Mesenchymal stem cell (in vitro differentiated cells and primary cell): Measurements from ENCODE around the gene HERC4.

Experiments
- DNase-seq: peaks from one replicate; pipeline ENCODE4 v3.0.0-alpha.2; 2013
- H2AFZ ChIP-seq: one replicate; pipeline ENCODE4 v1.6.1; 2013; ENCODE audit warnings: low read depth, mild to moderate bottlenecking, control low read depth, inconsistent platforms, low read length, moderate library complexity
- H2AK5ac ChIP-seq: 2 replicates; pipeline ENCODE4 v1.6.1; 2013; ENCODE audit warnings: low read length, moderate library complexity, mild to moderate bottlenecking, inconsistent platforms; ENCODE audit not compliant: severe bottlenecking
- H2BK120ac ChIP-seq: one replicate; pipeline ENCODE4 v1.6.1; 2013; ENCODE audit warnings: low read depth, mild to moderate bottlenecking, inconsistent platforms, low read length, moderate library complexity
- H2BK12ac ChIP-seq, 2 experiments: one replicate each; pipeline ENCODE4 v1.6.1; 2013; ENCODE audit warnings: inconsistent platforms in 2 of 2, low read length in 2 of 2, mild to moderate bottlenecking in 2 of 2, moderate library complexity in 2 of 2, control low read depth in 1 of 2
- H2BK15ac ChIP-seq: one replicate; pipeline ENCODE4 v1.6.1; 2013; ENCODE audit warnings: mild to moderate bottlenecking, low read depth, inconsistent platforms; ENCODE audit not compliant: poor library complexity, severe bottlenecking
- H2BK5ac ChIP-seq: 2 replicates; pipeline ENCODE4 v1.6.1; 2013; ENCODE audit warnings: low read depth, mild to moderate bottlenecking, low read length, control low read depth, inconsistent platforms; ENCODE audit not compliant: poor library complexity, severe bottlenecking
- H3K14ac ChIP-seq, 2 experiments: one replicate each; pipeline ENCODE4 v1.6.1; 2013; ENCODE audit warnings: inconsistent platforms in 2 of 2, low read length in 2 of 2, control low read depth in 1 of 2, mild to moderate bottlenecking in 1 of 2, moderate library complexity in 1 of 2
- H3K18ac ChIP-seq, 2 experiments: one replicate each; pipeline ENCODE4 v1.6.1; 2013; ENCODE audit warnings: inconsistent platforms in 2 of 2, low read length in 2 of 2, control low read depth in 1 of 2, low read depth in 1 of 2, mild to moderate bottlenecking in 1 of 2
- H3K23ac ChIP-seq, 2 experiments: one replicate each; pipeline ENCODE4 v1.6.1; 2013; ENCODE audit warnings: inconsistent platforms in 2 of 2, low read length in 2 of 2, mild to moderate bottlenecking in 2 of 2, moderate library complexity in 2 of 2, control low read depth in 1 of 2
- H3K27ac ChIP-seq: 2 replicates; pipeline ENCODE4 v1.5.1; 2013; ENCODE audit warnings: mild to moderate bottlenecking, moderate library complexity, low read length, control low read depth, inconsistent platforms; ENCODE audit not compliant: poor library complexity, severe bottlenecking
- H3K27me3 ChIP-seq, 2 experiments: 2 replicates each; pipeline versions ENCODE4 v1.6.1 to v1.7.0; 2013; ENCODE audit warnings: low read length in 2 of 2, mild to moderate bottlenecking in 2 of 2, moderate library complexity in 2 of 2, control low read depth in 1 of 2, inconsistent platforms in 1 of 2; ENCODE audit not compliant: control insufficient read depth in 1 of 2, insufficient read depth in 1 of 2
- H3K36me3 ChIP-seq, 2 experiments: 2 replicates each; pipeline versions ENCODE4 v1.6.1 to v1.7.0; 2013; ENCODE audit warnings: low read length in 2 of 2, control low read depth in 1 of 2, inconsistent platforms in 1 of 2, low read depth in 1 of 2, mild to moderate bottlenecking in 1 of 2; ENCODE audit not compliant: insufficient read depth in 2 of 2, control insufficient read depth in 1 of 2
- H3K4ac ChIP-seq, 2 experiments: one replicate each; pipeline ENCODE4 v1.6.1; 2013; ENCODE audit warnings: inconsistent platforms in 2 of 2, low read length in 2 of 2, mild to moderate bottlenecking in 2 of 2, moderate library complexity in 2 of 2, control low read depth in 1 of 2, low read depth in 1 of 2
- H3K4me1 ChIP-seq: 2 replicates; pipeline ENCODE4 v1.6.1; 2013; ENCODE audit warnings: low read depth, low read length, control low read depth; ENCODE audit not compliant: control insufficient read depth, insufficient read depth
- H3K4me2 ChIP-seq: 2 replicates; pipeline ENCODE4 v1.6.1; 2013; ENCODE audit warnings: low read length, mild to moderate bottlenecking, inconsistent platforms; ENCODE audit not compliant: poor library complexity, severe bottlenecking
- H3K4me3 ChIP-seq, 2 experiments: 2 replicates each; pipeline versions ENCODE4 v1.5.1 to v1.7.0; 2013; ENCODE audit warnings: low read length in 2 of 2, mild to moderate bottlenecking in 2 of 2, control low read depth in 1 of 2, low read depth in 1 of 2; ENCODE audit not compliant: insufficient read depth in 1 of 2
- H3K79me1 ChIP-seq: replicated peaks from 2 replicates; pipeline ENCODE4 v1.6.1; 2013; ENCODE audit warnings: mild to moderate bottlenecking, control low read depth, low read length, inconsistent platforms; ENCODE audit not compliant: poor library complexity, severe bottlenecking
- H3K9ac ChIP-seq: 2 replicates; pipeline ENCODE4 v1.7.0; 2013; ENCODE audit warnings: mild to moderate bottlenecking, low read length, moderate library complexity
- H3K9me3 ChIP-seq: 2 replicates; pipeline ENCODE4 v1.7.0; 2013; ENCODE audit warnings: mild to moderate bottlenecking, low read length; ENCODE audit not compliant: control insufficient read depth
- H4K8ac ChIP-seq: one replicate; pipeline ENCODE4 v1.6.1; 2013; ENCODE audit warnings: inconsistent platforms, mild to moderate bottlenecking, low read length, moderate library complexity
- H4K91ac ChIP-seq: one replicate; pipeline ENCODE4 v1.6.1; 2013; ENCODE audit warnings: mild to moderate bottlenecking, low read length, inconsistent platforms
- WGBS: methylation state at CpG from one replicate; pipeline ENCODE4 v1.1.7; 2013; ENCODE audit warnings: mixed read lengths; 5-methylcytosine and 5-hydroxymethylcytosine counted together

HERC4 gene

GRCh38 chr10:68074031-68074774, 880 bp downstream of the HERC4 start:
- Histone ChIP-seq H3K9me3 (no peaks in the 10 kb centered on the region), H3K27ac (peak overlapping the region; percentile 99), H3K14ac (peak overlapping the region; percentile 19 to 84), H3K9ac (peak overlapping the region; percentile 98), H3K4me1 (no peaks in the 10 kb centered on the region), H3K79me1 (no peaks in the 10 kb centered on the region), H2AK5ac (peak overlapping the region; percentile 41), H3K4ac (peak overlapping the region; percentile 62 to 94), H2BK15ac (peak overlapping the region; percentile 38), H2BK12ac (peak overlapping the region in 1 of 2 experiments; percentile 12), H3K18ac (peak overlapping the region; percentile 89 to 98), H2BK120ac (peak overlapping the region; percentile 12), H3K27me3 (no peaks in the 10 kb centered on the region), H4K8ac (peak overlapping the region; percentile 64), H2BK5ac (peak overlapping the region; percentile 83), H4K91ac (peak overlapping the region; percentile 71), H3K23ac (peak overlapping the region in 1 of 2 experiments; percentile 20), H3K4me2 (peak overlapping the region; percentile 60), H3K36me3 (peaks cover 0 to 23% of the 10 kb centered on the region in 2 experiments), H3K4me3 (peak overlapping the region; percentile 77 to 88), H2AFZ (peak overlapping the region; percentile 43)
- peak; percentile 56 for DNase-seq
- 1% methylated on average over 27 of the region's 27 CpGs for WGBS

DNA sequence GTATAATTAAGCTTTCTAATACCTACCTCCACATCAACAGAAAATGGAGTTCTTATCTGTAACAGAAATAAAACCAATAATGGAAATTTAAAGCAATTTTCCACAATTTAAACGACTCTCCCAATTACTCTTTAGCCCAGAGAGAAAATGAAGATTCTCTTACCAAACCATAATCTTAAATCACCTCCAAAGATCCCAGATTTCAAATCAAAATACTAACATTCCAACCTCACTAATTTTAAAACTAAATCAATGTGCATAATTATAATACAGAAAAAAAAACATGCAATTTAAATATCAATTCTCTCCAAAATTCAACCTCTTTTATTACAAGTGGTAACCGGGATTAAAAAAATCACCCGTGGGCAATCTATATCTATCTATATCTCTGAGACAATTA, 1.5 kb downstream of the HERC4 start:
- Histone ChIP-seq H3K27me3 (no peaks in the 10 kb centered on the region), H3K36me3 (peaks cover 0 to 27% of the 10 kb centered on the region in 2 experiments)
- no peak for DNase-seq

GRCh38 chr10:68067508-68067907, 7.6 kb downstream of the HERC4 start:
- no peak overlapping the region for H2BK12ac ChIP-seq
- H2BK120ac ChIP-seq = no peak overlapping the region
- no peak overlapping the region for H2BK15ac ChIP-seq
- H3K36me3 ChIP-seq = peaks cover 0 to 56% of the 10 kb centered on the region in 2 experiments
- H3K14ac ChIP-seq = no peak overlapping the region
- H4K8ac ChIP-seq = no peak overlapping the region
- no peak overlapping the region for H3K4ac ChIP-seq
- H3K4me3 ChIP-seq = no peak overlapping the region
- no peaks in the 10 kb centered on the region for H3K4me1 ChIP-seq
- H2AFZ ChIP-seq = no peak overlapping the region
- no peak overlapping the region for H3K23ac ChIP-seq
- no peak overlapping the region for H3K9ac ChIP-seq
- no peak overlapping the region for H3K18ac ChIP-seq
- no peaks in the 10 kb centered on the region for H3K9me3 ChIP-seq
- no peaks in the 10 kb centered on the region for H3K27me3 ChIP-seq
- no peak for DNase-seq
- H3K4me2 ChIP-seq = no peak overlapping the region
- H2BK5ac ChIP-seq = no peak overlapping the region
- peaks cover 7% of the 10 kb centered on the region for H3K79me1 ChIP-seq
- no peak overlapping the region for H4K91ac ChIP-seq
- H2AK5ac ChIP-seq = no peak overlapping the region
- no peak overlapping the region for H3K27ac ChIP-seq
- 100% methylated on average over 2 of the region's 3 CpGs for WGBS

More for the DNA sequence above, 1.5 kb downstream of the HERC4 start:
- H3K4me3 ChIP-seq = peak overlapping the region in 1 of 2 experiments; percentile 88
- peak overlapping the region; percentile 60 for H3K4me2 ChIP-seq
- 3% methylated on average over 1 of the region's 3 CpGs for WGBS
- H3K4ac ChIP-seq = no peak overlapping the region
- H3K14ac ChIP-seq = no peak overlapping the region
- no peak overlapping the region for H2BK120ac ChIP-seq
- no peak overlapping the region for H3K23ac ChIP-seq
- H3K27ac ChIP-seq = no peak overlapping the region
- H2AK5ac ChIP-seq = no peak overlapping the region
- H2BK15ac ChIP-seq = no peak overlapping the region
- H3K79me1 ChIP-seq = no peaks in the 10 kb centered on the region
- H3K4me1 ChIP-seq = no peaks in the 10 kb centered on the region
- no peak overlapping the region for H2BK12ac ChIP-seq
- H2BK5ac ChIP-seq = no peak overlapping the region
- H3K9me3 ChIP-seq = no peaks in the 10 kb centered on the region
- no peak overlapping the region for H4K8ac ChIP-seq
- H3K9ac ChIP-seq = peak overlapping the region; percentile 98
- H2AFZ ChIP-seq = no peak overlapping the region
- no peak overlapping the region for H3K18ac ChIP-seq
- H4K91ac ChIP-seq = no peak overlapping the region

DNA sequence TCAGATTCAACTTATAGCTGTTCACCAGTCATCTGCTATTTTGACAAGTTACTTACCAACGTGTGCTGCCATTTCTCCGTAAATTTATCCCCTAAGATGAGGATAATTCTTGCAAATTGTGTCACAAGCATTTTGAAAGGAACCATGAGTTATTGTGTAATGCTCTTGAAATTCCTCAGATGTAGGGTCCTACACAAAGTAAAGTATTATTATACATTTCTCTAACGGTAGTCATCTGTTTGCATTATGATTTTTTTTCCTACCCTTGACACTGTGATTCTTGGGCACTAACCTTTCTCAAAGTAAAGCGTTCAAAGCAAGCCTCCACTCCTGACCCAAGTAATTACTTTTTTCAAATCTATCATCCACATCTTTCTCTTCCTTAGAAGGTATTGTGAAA, 8.1 kb downstream of the HERC4 start:
- Histone ChIP-seq H4K8ac (no peak overlapping the region), H4K91ac (no peak overlapping the region), H3K36me3 (peaks cover 0 to 56% of the 10 kb centered on the region in 2 experiments), H3K27ac (no peak overlapping the region), H2BK120ac (no peak overlapping the region), H2AFZ (no peak overlapping the region), H3K4me2 (no peak overlapping the region), H3K4me1 (no peaks in the 10 kb centered on the region), H2BK12ac (no peak overlapping the region), H3K4me3 (no peak overlapping the region), H3K4ac (no peak overlapping the region), H2BK15ac (no peak overlapping the region), H3K79me1 (peaks cover 7% of the 10 kb centered on the region), H3K27me3 (no peaks in the 10 kb centered on the region), H3K23ac (no peak overlapping the region), H3K14ac (no peak overlapping the region), H2BK5ac (no peak overlapping the region), H3K9ac (no peak overlapping the region), H3K18ac (no peak overlapping the region), H2AK5ac (no peak overlapping the region), H3K9me3 (no peaks in the 10 kb centered on the region)
- DNase-seq = no peak
- 96% methylated on average over 2 of the region's 4 CpGs for WGBS
